ENCODE results near the gene SLC9A9.

Gene SLC9A9

GRCh38 chr3:143267989-143268388 is 580.3 kb downstream of the SLC9A9 start:
- H3K27ac ChIP-seq (ENCODE audit: low read length), result no peak overlapping the region
- no peaks in the 10 kb centered on the region for H3K9me3 ChIP-seq (ENCODE audit: insufficient read depth, low read length)
- no peak overlapping the region for H3K4me2 ChIP-seq (ENCODE audit: low read length)
- H3K36me3 ChIP-seq (replicated peaks; ENCODE audit: low read depth, low read length), result no peaks in the 10 kb centered on the region
- no peaks in the 10 kb centered on the region for H3K27me3 ChIP-seq (ENCODE audit: low read depth, low read length)
- peaks cover 11% of the 10 kb centered on the region for H3K4me1 ChIP-seq (ENCODE audit: low read length)
- H4K20me1 ChIP-seq (ENCODE audit: insufficient read depth, low read length), result no peaks in the 10 kb centered on the region
- TF ChIP-seq EZH2phosphoT487 (IDR thresholded peaks at IDR 0.05; ENCODE audit: low read depth) (no peak), CTCF (IDR thresholded peaks at IDR 0.05; ENCODE audit: low read depth, low read length) (no peak)
- no peak overlapping the region for H3K9ac ChIP-seq (ENCODE audit: low read length)
- H2AFZ ChIP-seq (ENCODE audit: low read depth, low read length), result no peak overlapping the region
- H3K4me3 ChIP-seq (ENCODE audit: low read length), result no peak overlapping the region
- H3K79me2 ChIP-seq (ENCODE audit: low read length), result no peaks in the 10 kb centered on the region

GRCh38 chr3:143266927-143267326 is 581.3 kb downstream of the SLC9A9 start:
- Histone ChIP-seq H3K79me2 (ENCODE audit: low read length) (no peaks in the 10 kb centered on the region), H3K36me3 (replicated peaks; ENCODE audit: low read depth, low read length) (no peaks in the 10 kb centered on the region), H4K20me1 (ENCODE audit: insufficient read depth, low read length) (no peaks in the 10 kb centered on the region), H3K27me3 (ENCODE audit: low read depth, low read length) (no peaks in the 10 kb centered on the region), H3K4me2 (ENCODE audit: low read length) (no peak overlapping the region), H2AFZ (ENCODE audit: low read depth, low read length) (no peak overlapping the region), H3K4me3 (ENCODE audit: low read length) (no peak overlapping the region), H3K9me3 (ENCODE audit: insufficient read depth, low read length) (no peaks in the 10 kb centered on the region), H3K9ac (ENCODE audit: low read length) (no peak overlapping the region), H3K4me1 (ENCODE audit: low read length) (peaks cover 11% of the 10 kb centered on the region), H3K27ac (ENCODE audit: low read length) (no peak overlapping the region)
- TF ChIP-seq EZH2phosphoT487 (IDR thresholded peaks at IDR 0.05; ENCODE audit: low read depth) (no peak), CTCF (IDR thresholded peaks at IDR 0.05; ENCODE audit: low read depth, low read length) (no peak)

GRCh38 chr3:143266511-143266910 is 581.8 kb downstream of the SLC9A9 start:
- Histone ChIP-seq H3K9ac (ENCODE audit: low read length) (no peak overlapping the region), H3K4me1 (ENCODE audit: low read length) (peaks cover 11% of the 10 kb centered on the region), H4K20me1 (ENCODE audit: insufficient read depth, low read length) (no peaks in the 10 kb centered on the region), H3K36me3 (replicated peaks; ENCODE audit: low read depth, low read length) (no peaks in the 10 kb centered on the region), H3K4me3 (ENCODE audit: low read length) (no peak overlapping the region), H2AFZ (ENCODE audit: low read depth, low read length) (no peak overlapping the region), H3K9me3 (ENCODE audit: insufficient read depth, low read length) (no peaks in the 10 kb centered on the region), H3K27me3 (ENCODE audit: low read depth, low read length) (no peaks in the 10 kb centered on the region), H3K79me2 (ENCODE audit: low read length) (no peaks in the 10 kb centered on the region), H3K27ac (ENCODE audit: low read length) (no peak overlapping the region), H3K4me2 (ENCODE audit: low read length) (no peak overlapping the region)
- no peak for TF ChIP-seq CTCF (IDR thresholded peaks at IDR 0.05; ENCODE audit: low read depth, low read length)
- no peak for TF ChIP-seq EZH2phosphoT487 (IDR thresholded peaks at IDR 0.05; ENCODE audit: low read depth)

GRCh38 chr3:143265501-143266070 is 582.7 kb downstream of the SLC9A9 start:
- Histone ChIP-seq H3K4me1 (ENCODE audit: low read length) (peaks cover 11% of the 10 kb centered on the region), H3K9ac (ENCODE audit: low read length) (no peak overlapping the region), H3K4me3 (ENCODE audit: low read length) (no peak overlapping the region), H3K9me3 (ENCODE audit: insufficient read depth, low read length) (no peaks in the 10 kb centered on the region), H4K20me1 (ENCODE audit: insufficient read depth, low read length) (no peaks in the 10 kb centered on the region), H3K79me2 (ENCODE audit: low read length) (no peaks in the 10 kb centered on the region), H3K4me2 (ENCODE audit: low read length) (no peak overlapping the region), H3K36me3 (replicated peaks; ENCODE audit: low read depth, low read length) (no peaks in the 10 kb centered on the region), H2AFZ (ENCODE audit: low read depth, low read length) (no peak overlapping the region), H3K27me3 (ENCODE audit: low read depth, low read length) (no peaks in the 10 kb centered on the region), H3K27ac (ENCODE audit: low read length) (no peak overlapping the region)
- TF ChIP-seq EZH2phosphoT487 (IDR thresholded peaks at IDR 0.05; ENCODE audit: low read depth) (no peak), CTCF (IDR thresholded peaks at IDR 0.05; ENCODE audit: low read depth, low read length) (no peak)
